Tibial artery (tissue), 4 donors: ENCODE measurements around the gene UBE3B.

ENCODE experiments used
- DNase-seq, 2 donors: peaks; one replicate each; pipeline ENCODE4 v3.0.0-alpha.2; 2019
- H3K27ac ChIP-seq, 2 donors: fragments of 200-600 bp; sonication (generic) in 1 of 2; 1 replicate in 1 of 2; 2 replicates in 1 of 2; pipeline ENCODE4 v1.5.1; 2018 to 2019; ENCODE audit warnings: mild to moderate bottlenecking in 1 of 2
- H3K27me3 ChIP-seq, 2 donors: fragments of 200-600 bp; sonication (generic) in 1 of 2; one replicate each; pipeline versions ENCODE4 v1.5.1 to v1.6.0; 2016 to 2019
- H3K36me3 ChIP-seq, 3 donors: fragments of 200-600 bp; sonication (generic) in 2 of 3; one replicate each; pipeline ENCODE4 v1.5.1; 2016 to 2019; ENCODE audit warnings: mild to moderate bottlenecking in 2 of 3
- H3K4me1 ChIP-seq, 4 donors: fragments of 200-600 bp; sonication (generic) in 2 of 4; 1 replicate in 3 of 4; 2 replicates in 1 of 4; pipeline ENCODE4 v1.5.1; 2016 to 2019
- H3K4me3 ChIP-seq, 2 donors: fragments of 200-600 bp; sonication (generic) in 1 of 2; 1 replicate in 1 of 2; 2 replicates in 1 of 2; pipeline ENCODE4 v1.5.1; 2018 to 2019; ENCODE audit warnings: mild to moderate bottlenecking in 2 of 2
- H3K9me3 ChIP-seq, 3 donors: fragments of 200-600 bp; sonication (generic) in 1 of 3; one replicate each; pipeline ENCODE4 v1.5.1; 2016 to 2019
- CTCF ChIP-seq, 2 experiments: fragments of 200-600 bp in 1 of 2; fragments of 450-650 bp in 1 of 2; IDR thresholded peaks; one replicate each; pipeline ENCODE4 v1.5.1; 2017 to 2019; ENCODE audit warnings: antibody characterized with exemption in 2 of 2, mild to moderate bottlenecking in 1 of 2, moderate library complexity in 1 of 2
- intact Hi-C: fragments of 100-400 bp; cut with DNase I; formaldehyde crosslinking; loops from one replicate; pipeline ENCODE4 v1.15.0; 2023; ENCODE audit warnings: low total_unique reads

UBE3B gene

GRCh38 chr12:109450980-109451379 is 26.5 kb upstream of the UBE3B start:
- Histone ChIP-seq H3K27ac (peak overlapping the region in 1 of 2 donors; percentile 24), H3K9me3 (no peaks in the 10 kb centered on the region), H3K36me3 (peaks cover 65 to 94% (median 82%) of the 10 kb centered on the region in 3 donors), H3K27me3 (no peaks in the 10 kb centered on the region), H3K4me3 (no peak overlapping the region), H3K4me1 (peaks cover 0 to 4% (median 0%) of the 10 kb centered on the region in 4 donors)
- intact Hi-C loops, result loop anchor here (10.0 kb wide), 1 partner anchor 264 kb away; the partner anchor contains the start of gene FAM222A
- no peak for DNase-seq
- TF ChIP-seq CTCF (IDR thresholded peaks at IDR 0.05), result no peak

- no peak for DNase-seq
- H3K36me3 ChIP-seq, result peaks cover 65 to 94% (median 83%) of the 10 kb centered on the region in 3 donors
- intact Hi-C loops, result loop anchor here (10.0 kb wide), 1 partner anchor 263 kb away; the partner anchor contains the start of gene FAM222A
- H3K4me1 ChIP-seq, result peaks cover 0 to 4% (median 0%) of the 10 kb centered on the region in 4 donors
- H3K27ac ChIP-seq, result no peak overlapping the region
- no peaks in the 10 kb centered on the region for H3K9me3 ChIP-seq
- no peaks in the 10 kb centered on the region for H3K27me3 ChIP-seq
- no peak overlapping the region for H3K4me3 ChIP-seq
- TF ChIP-seq CTCF (IDR thresholded peaks at IDR 0.05), result no peak
Measured at GRCh38 chr12:109451400-109451799, 26.0 kb upstream of the UBE3B start.

- Histone ChIP-seq H3K4me1 (peaks cover 0 to 7% (median 5%) of the 10 kb centered on the region in 4 donors), H3K9me3 (no peaks in the 10 kb centered on the region), H3K27me3 (no peaks in the 10 kb centered on the region), H3K4me3 (no peak overlapping the region), H3K27ac (no peak overlapping the region), H3K36me3 (peaks cover 66 to 94% (median 84%) of the 10 kb centered on the region in 3 donors)
- intact Hi-C loops, result loop anchor here (10.0 kb wide), 1 partner anchor 262 kb away; the partner anchor contains the start of gene FAM222A
- no peak for DNase-seq
- no peak for TF ChIP-seq CTCF (IDR thresholded peaks at IDR 0.05)
Measured at GRCh38 chr12:109452489-109452888, 24.9 kb upstream of the UBE3B start.

GRCh38 chr12:109455706-109456105 is 21.7 kb upstream of the UBE3B start:
- Histone ChIP-seq H3K36me3 (peaks cover 64 to 85% (median 71%) of the 10 kb centered on the region in 3 donors), H3K9me3 (no peaks in the 10 kb centered on the region), H3K4me1 (peaks cover 0 to 36% (median 34%) of the 10 kb centered on the region in 4 donors), H3K27me3 (no peaks in the 10 kb centered on the region), H3K4me3 (no peak overlapping the region), H3K27ac (no peak overlapping the region)
- intact Hi-C loops, result loop anchor here (10.0 kb wide), 1 partner anchor 259 kb away; the partner anchor contains the start of gene FAM222A
- no peak for TF ChIP-seq CTCF (IDR thresholded peaks at IDR 0.05)
- DNase-seq, result no peak

- H3K27me3 ChIP-seq, result no peaks in the 10 kb centered on the region
- TF ChIP-seq CTCF (IDR thresholded peaks at IDR 0.05), result no peak
- intact Hi-C loops, result loop anchor here (10.0 kb wide), 1 partner anchor 257 kb away; the partner anchor contains the start of gene FAM222A
- H3K9me3 ChIP-seq, result no peaks in the 10 kb centered on the region
- H3K36me3 ChIP-seq, result peaks cover 46 to 61% (median 48%) of the 10 kb centered on the region in 3 donors
- no peak overlapping the region for H3K4me3 ChIP-seq
- H3K4me1 ChIP-seq, result peaks cover 5 to 59% (median 57%) of the 10 kb centered on the region in 4 donors
- peak overlapping the region; percentile 84 to 95 for H3K27ac ChIP-seq
- DNase-seq, result no peak
Measured at GRCh38 chr12:109458086-109458485, 19.3 kb upstream of the UBE3B start.
